Measurements from ENCODE around the gene NAXD. TPM values are rescaled to one million over a fixed set of nuclear protein-coding genes. Genes with fewer than 3 reads are reported as not detected.

The NAXD gene
- total RNA-seq, 6 donors from 2014 or later, result 19.6 to 38.8 (median 29.4) TPM

DNA sequence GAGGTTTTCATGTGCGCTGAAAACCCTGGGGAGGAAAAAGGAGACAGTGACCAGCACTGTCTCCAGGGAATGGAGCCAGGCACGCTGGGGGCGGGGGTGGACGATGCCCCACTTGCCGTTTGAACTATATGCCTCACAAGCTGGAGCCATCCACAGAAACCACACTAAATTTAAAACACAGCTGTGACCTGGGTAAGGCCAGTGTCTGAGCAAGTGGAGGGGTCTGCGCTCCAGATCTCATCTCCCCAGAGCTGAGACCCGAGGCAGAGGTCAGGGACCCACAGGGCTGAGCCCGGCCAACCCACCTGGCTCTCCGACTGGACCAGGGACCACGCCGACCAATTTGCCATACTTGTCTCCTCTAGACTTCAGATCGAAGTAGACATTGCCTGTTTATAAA, 67.4 kb downstream of the NAXD start:
- no peak overlapping the region for H3K4me3 ChIP-seq
- H3K36me3 ChIP-seq, result peaks cover 7 to 84% (median 59%) of the 10 kb centered on the region in 4 donors
- TF ChIP-seq POLR2A (IDR thresholded peaks at IDR 0.05) (no peak), POLR2AphosphoS5 (IDR thresholded peaks at IDR 0.05) (no peak), EP300 (IDR thresholded peaks at IDR 0.05) (no peak)
- TF ChIP-seq, protein P1, sequence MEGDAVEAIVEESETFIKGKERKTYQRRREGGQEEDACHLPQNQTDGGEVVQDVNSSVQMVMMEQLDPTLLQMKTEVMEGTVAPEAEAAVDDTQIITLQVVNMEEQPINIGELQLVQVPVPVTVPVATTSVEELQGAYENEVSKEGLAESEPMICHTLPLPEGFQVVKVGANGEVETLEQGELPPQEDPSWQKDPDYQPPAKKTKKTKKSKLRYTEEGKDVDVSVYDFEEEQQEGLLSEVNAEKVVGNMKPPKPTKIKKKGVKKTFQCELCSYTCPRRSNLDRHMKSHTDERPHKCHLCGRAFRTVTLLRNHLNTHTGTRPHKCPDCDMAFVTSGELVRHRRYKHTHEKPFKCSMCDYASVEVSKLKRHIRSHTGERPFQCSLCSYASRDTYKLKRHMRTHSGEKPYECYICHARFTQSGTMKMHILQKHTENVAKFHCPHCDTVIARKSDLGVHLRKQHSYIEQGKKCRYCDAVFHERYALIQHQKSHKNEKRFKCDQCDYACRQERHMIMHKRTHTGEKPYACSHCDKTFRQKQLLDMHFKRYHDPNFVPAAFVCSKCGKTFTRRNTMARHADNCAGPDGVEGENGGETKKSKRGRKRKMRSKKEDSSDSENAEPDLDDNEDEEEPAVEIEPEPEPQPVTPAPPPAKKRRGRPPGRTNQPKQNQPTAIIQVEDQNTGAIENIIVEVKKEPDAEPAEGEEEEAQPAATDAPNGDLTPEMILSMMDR (IDR thresholded peaks at IDR 0.05), result no peak
- DNase-seq, result no peak
- WGBS, 2 donors, result 93 to 94% methylated on average over 12 of the region's 12 CpGs
- H3K9me3 ChIP-seq, result no peaks in the 10 kb centered on the region
- H3K4me1 ChIP-seq, result no peaks in the 10 kb centered on the region
- peak overlapping the region in 1 of 4 donors; percentile 7 for H3K27ac ChIP-seq
- no peak for ATAC-seq (ENCODE audit: low FRiP score in 2 of 2)
- no peaks in the 10 kb centered on the region for H3K27me3 ChIP-seq

DNA sequence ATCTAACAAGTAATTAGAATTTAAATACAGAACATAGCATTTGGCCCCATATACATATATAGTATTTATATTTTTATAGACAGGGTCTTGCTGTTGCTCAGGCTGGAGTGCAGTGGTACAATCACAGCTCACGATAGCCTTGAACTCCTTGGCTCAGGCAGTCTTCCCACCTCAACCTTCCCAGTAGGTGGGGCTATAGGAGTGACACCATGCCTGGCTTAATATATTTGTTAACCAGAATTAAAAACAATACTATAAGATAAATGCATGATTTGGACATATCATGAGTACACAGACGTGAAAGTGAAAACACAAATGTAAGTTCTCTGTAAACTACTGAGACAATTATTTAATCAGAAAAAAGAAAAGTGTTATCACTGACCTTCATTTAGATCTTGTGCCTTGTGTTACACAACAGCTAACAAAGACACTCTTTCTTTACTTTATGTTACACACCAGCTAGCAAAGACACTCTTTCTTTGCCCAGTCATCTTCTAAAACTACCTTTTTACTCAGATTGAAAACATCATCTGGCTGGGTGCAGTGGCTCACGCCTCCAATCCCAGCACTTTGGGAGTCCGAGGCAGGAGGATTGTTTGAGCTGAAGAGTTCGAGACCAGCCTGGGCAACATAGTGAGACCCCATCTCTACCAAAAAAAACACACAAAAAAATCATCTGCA, 68.0 kb downstream of the NAXD start:
- Histone ChIP-seq H3K36me3 (peaks cover 4 to 84% (median 58%) of the 10 kb centered on the region in 4 donors), H3K4me1 (no peaks in the 10 kb centered on the region), H3K27me3 (no peaks in the 10 kb centered on the region), H3K9me3 (no peaks in the 10 kb centered on the region), H3K4me3 (no peak overlapping the region), H3K27ac (no peak overlapping the region)
- no peak for DNase-seq
- TF ChIP-seq, protein P1 (IDR thresholded peaks at IDR 0.05), result peak in 3 of 6 experiments; percentile 21 to 41 (median 41)
- TF ChIP-seq EP300 (IDR thresholded peaks at IDR 0.05), result no peak
- WGBS, 2 donors, result 81 to 89% methylated on average over 5 of the region's 5 CpGs
- ATAC-seq (ENCODE audit: low FRiP score in 2 of 2), result peak in 1 of 2 donors; percentile 28

GRCh38 chr13:110683921-110684320, 68.6 kb downstream of the NAXD start:
- TF ChIP-seq POLR2A (IDR thresholded peaks at IDR 0.05) (no peak), POLR2AphosphoS5 (IDR thresholded peaks at IDR 0.05) (no peak), EP300 (IDR thresholded peaks at IDR 0.05) (no peak)
- TF ChIP-seq, protein P1 (IDR thresholded peaks at IDR 0.05), result no peak
- no peak overlapping the region for H3K27ac ChIP-seq
- no peak for DNase-seq
- H3K4me3 ChIP-seq, result no peak overlapping the region
- WGBS, 2 donors, result 96 to 98% methylated on average over 5 of the region's 5 CpGs
- no peaks in the 10 kb centered on the region for H3K9me3 ChIP-seq
- ATAC-seq (ENCODE audit: low FRiP score in 2 of 2), result peak in 1 of 2 donors; percentile 6
- peaks cover 4 to 84% (median 54%) of the 10 kb centered on the region in 4 donors for H3K36me3 ChIP-seq
- H3K4me1 ChIP-seq, result no peaks in the 10 kb centered on the region
- H3K27me3 ChIP-seq, result no peaks in the 10 kb centered on the region

DNA sequence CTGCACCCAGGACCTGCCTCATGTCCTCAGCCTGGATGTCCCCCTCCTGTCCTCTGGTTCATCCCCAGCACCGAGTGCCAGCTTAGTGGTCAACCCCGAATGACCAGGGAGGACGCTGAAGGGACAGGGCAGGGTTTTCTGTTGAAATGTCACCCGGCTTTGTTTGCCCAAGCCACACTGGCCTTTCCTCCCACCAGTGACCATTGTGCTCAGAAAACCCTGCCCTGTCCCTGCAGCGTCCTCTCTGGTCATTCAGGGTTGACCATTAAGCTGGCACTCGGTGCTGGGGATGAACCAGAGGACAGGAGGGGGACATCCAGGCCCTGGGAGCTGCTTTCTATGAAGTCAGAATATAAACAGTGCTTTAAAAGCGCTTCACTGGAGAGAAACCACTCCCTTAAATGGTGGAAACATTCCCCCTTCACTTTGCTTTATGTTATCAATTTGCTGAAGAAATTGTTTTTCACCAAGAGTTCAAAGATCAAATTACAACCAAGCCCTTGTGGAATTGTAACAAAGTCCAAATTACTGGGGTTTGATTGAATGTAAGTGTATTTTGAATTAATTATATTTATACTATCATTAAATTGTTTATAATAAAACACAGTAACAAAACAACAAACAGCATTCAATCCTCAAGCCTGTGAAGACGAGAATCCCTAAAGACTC, 69.2 kb downstream of the NAXD start:
- Histone ChIP-seq H3K36me3 (peaks cover 4 to 87% (median 52%) of the 10 kb centered on the region in 4 donors), H3K27me3 (no peaks in the 10 kb centered on the region), H3K4me1 (no peaks in the 10 kb centered on the region), H3K27ac (no peak overlapping the region), H3K4me3 (no peak overlapping the region), H3K9me3 (no peaks in the 10 kb centered on the region)
- DNase-seq (no peak), ATAC-seq (ENCODE audit: low FRiP score in 2 of 2) (no peak)
- 78 to 89% methylated on average over 8 of the region's 8 CpGs for WGBS, 2 donors
- no peak for TF ChIP-seq EP300 (IDR thresholded peaks at IDR 0.05)
- TF ChIP-seq POLR2A (IDR thresholded peaks at IDR 0.05), result no peak
- TF ChIP-seq, protein P1 (IDR thresholded peaks at IDR 0.05), result no peak
- TF ChIP-seq POLR2AphosphoS5 (IDR thresholded peaks at IDR 0.05), result no peak

All from upper lobe of left lung (tissue), 6 donors.